Esophagus squamous epithelium (tissue), 5 donors: Measurements from ENCODE around the gene QRICH2. TPM values are rescaled to one million over a fixed set of nuclear protein-coding genes. Genes with fewer than 3 reads are reported as not detected.

ENCODE experiments used
- DNase-seq: peaks from one replicate; lab custom pipeline; 2025; lab: John Stamatoyannopoulos, UW
- H3K27ac ChIP-seq, 4 donors: fragments of 200-600 bp; sonication (generic); one replicate each; pipeline ENCODE4 v1.5.1; 2016 to 2019; ENCODE audit warnings: mild to moderate bottlenecking in 1 of 4
- H3K27me3 ChIP-seq, 4 donors: fragments of 200-600 bp; sonication (generic); 1 replicate in 3 of 4; 2 replicates in 1 of 4; pipeline versions ENCODE4 v1.5.1 to v1.6.0; 2017 to 2021; ENCODE audit warnings: antibody characterized with exemption in 1 of 4
- H3K36me3 ChIP-seq, 3 donors: fragments of 200-600 bp; sonication (generic); one replicate each; pipeline ENCODE4 v1.5.1; 2016 to 2019
- H3K4me1 ChIP-seq, 3 donors: fragments of 200-600 bp; sonication (generic); one replicate each; pipeline ENCODE4 v1.5.1; 2017 to 2019
- H3K4me3 ChIP-seq, 4 donors: fragments of 200-600 bp; sonication (generic); 1 replicate in 3 of 4; 2 replicates in 1 of 4; pipeline ENCODE4 v1.5.1; 2016 to 2019; ENCODE audit warnings: mild to moderate bottlenecking in 2 of 4, moderate library complexity in 1 of 4
- H3K9me3 ChIP-seq, 3 donors: fragments of 200-600 bp; sonication (generic); one replicate each; pipeline ENCODE4 v1.5.1; 2016 to 2019
- CTCF ChIP-seq, 6 experiments: fragments of 450-650 bp in 4 of 6; fragments of 200-600 bp in 2 of 6; sonication (generic) in 2 of 6; IDR thresholded peaks; one replicate each; pipeline ENCODE4 v1.5.1; 2016 to 2019; ENCODE audit warnings: antibody characterized with exemption in 6 of 6, mild to moderate bottlenecking in 4 of 6, moderate library complexity in 4 of 6
- POLR2A ChIP-seq, 4 donors: fragments of 450-650 bp; IDR thresholded peaks; one replicate each; pipeline ENCODE4 v1.6.1; 2017; ENCODE audit warnings: antibody characterized with exemption in 4 of 4, mild to moderate bottlenecking in 4 of 4, moderate library complexity in 3 of 4
- WGBS, 2 donors: methylation state at CpG; one replicate each; pipeline ENCODE4 v1.1.5; 2018; 5-methylcytosine and 5-hydroxymethylcytosine counted together
- intact Hi-C: fragments of 100-400 bp; cut with DNase I; formaldehyde crosslinking; loops from one replicate; pipeline ENCODE4 v1.15.0; 2022
- total RNA-seq, 4 donors: library from RNA; depleted of rRNA; stranded (reverse); fragments of >200 nt; gene quantifications; one replicate each; pipeline ENCODE4 v1.1.0, GENCODE V29; 2016
- donor health status: DM: yes; HTN: yes; CAD: no.

QRICH2 gene
- total RNA-seq, 4 donors from 2014 or later = 1.1 to 2.8 (median 1.8) TPM

GRCh38 chr17:76236603-76237002 is 71.5 kb downstream of the QRICH2 start:
- no peak for DNase-seq
- TF ChIP-seq POLR2A (IDR thresholded peaks at IDR 0.05) (no peak), CTCF (IDR thresholded peaks at IDR 0.05) (no peak)
- Histone ChIP-seq H3K27me3 (peaks cover 0 to 32% (median 2%) of the 10 kb centered on the region in 4 donors), H3K36me3 (no peaks in the 10 kb centered on the region), H3K4me3 (no peak overlapping the region), H3K4me1 (peaks cover 9 to 21% (median 18%) of the 10 kb centered on the region in 3 donors), H3K27ac (no peak overlapping the region), H3K9me3 (no peaks in the 10 kb centered on the region)
- intact Hi-C loops = no loop called here

- H3K9me3 ChIP-seq = no peaks in the 10 kb centered on the region
- no peaks in the 10 kb centered on the region for H3K36me3 ChIP-seq
- no peak for TF ChIP-seq CTCF (IDR thresholded peaks at IDR 0.05)
- no peak for TF ChIP-seq POLR2A (IDR thresholded peaks at IDR 0.05)
- intact Hi-C loops = no loop called here
- DNase-seq = no peak
- H3K27ac ChIP-seq = no peak overlapping the region
- H3K4me1 ChIP-seq = peaks cover 7 to 14% (median 11%) of the 10 kb centered on the region in 3 donors
- no peak overlapping the region for H3K4me3 ChIP-seq
- 92 to 97% methylated on average over 2 of the region's 2 CpGs for WGBS, 2 donors
- H3K27me3 ChIP-seq = peaks cover 0 to 25% (median 2%) of the 10 kb centered on the region in 4 donors
Observed at GRCh38 chr17:76235883-76236282, 72.2 kb downstream of the QRICH2 start.

DNA sequence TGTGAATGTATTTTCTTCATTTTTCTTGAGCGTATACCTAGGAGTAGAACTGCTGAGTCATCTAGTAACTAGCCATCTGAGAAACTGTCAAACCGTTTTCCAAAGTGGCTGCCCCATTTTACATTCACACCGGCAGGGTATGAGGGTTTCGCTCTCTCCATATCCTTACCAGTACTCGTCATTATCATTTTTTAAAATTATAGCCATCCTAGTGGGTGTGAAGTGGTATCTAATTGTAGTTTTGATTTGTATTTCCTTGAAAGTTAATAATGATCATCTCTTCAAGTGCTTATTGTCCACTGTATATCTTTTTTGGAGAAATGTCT is 73.8 kb downstream of the QRICH2 start:
- intact Hi-C loops = no loop called here
- no peak overlapping the region for H3K4me3 ChIP-seq
- H3K27me3 ChIP-seq = peaks cover 0 to 22% (median 0%) of the 10 kb centered on the region in 4 donors
- WGBS, 2 donors = 64 to 70% methylated on average over 5 of the region's 5 CpGs
- TF ChIP-seq CTCF (IDR thresholded peaks at IDR 0.05) = no peak
- TF ChIP-seq POLR2A (IDR thresholded peaks at IDR 0.05) = no peak
- H3K4me1 ChIP-seq = peaks cover 0 to 3% (median 2%) of the 10 kb centered on the region in 3 donors
- no peaks in the 10 kb centered on the region for H3K36me3 ChIP-seq
- no peaks in the 10 kb centered on the region for H3K9me3 ChIP-seq
- DNase-seq = no peak
- H3K27ac ChIP-seq = no peak overlapping the region

GRCh38 chr17:76233588-76234353 is 74.3 kb downstream of the QRICH2 start:
- intact Hi-C loops = no loop called here
- 82 to 87% methylated on average over 6 of the region's 6 CpGs for WGBS, 2 donors

More at GRCh38 chr17:76233588-76234353, 74.3 kb downstream of the QRICH2 start:
- Histone ChIP-seq H3K36me3 (no peaks in the 10 kb centered on the region), H3K9me3 (no peaks in the 10 kb centered on the region), H3K27me3 (peaks cover 0 to 19% (median 0%) of the 10 kb centered on the region in 4 donors), H3K4me1 (no peaks in the 10 kb centered on the region), H3K27ac (no peak overlapping the region), H3K4me3 (no peak overlapping the region)
- TF ChIP-seq POLR2A (IDR thresholded peaks at IDR 0.05) = no peak
- TF ChIP-seq CTCF (IDR thresholded peaks at IDR 0.05) = no peak
- no peak for DNase-seq
